ENCODE measurements around the gene LRBA.

Gene LRBA

GRCh38 chr4:150348079-150348478 is 667.0 kb downstream of the LRBA start:
- no peak overlapping the region for H3K4me3 ChIP-seq (ENCODE audit: low read depth in 1 of 2, low read length in 2 of 2)
- H3K9ac ChIP-seq (ENCODE audit: low read length), result no peak overlapping the region
- H3K27me3 ChIP-seq (ENCODE audit: control insufficient read depth in 1 of 2, insufficient read depth in 2 of 2, low read length in 2 of 2), result no peaks in the 10 kb centered on the region
- no peaks in the 10 kb centered on the region for H3K9me3 ChIP-seq (ENCODE audit: low read length)
- H3K36me3 ChIP-seq (ENCODE audit: insufficient read depth, low read length), result peaks cover 4% of the 10 kb centered on the region
- H3K27ac ChIP-seq (ENCODE audit: low read depth, low read length), result no peak overlapping the region
- peaks cover 12% of the 10 kb centered on the region for H3K4me1 ChIP-seq (ENCODE audit: insufficient read depth, low read length)

DNA sequence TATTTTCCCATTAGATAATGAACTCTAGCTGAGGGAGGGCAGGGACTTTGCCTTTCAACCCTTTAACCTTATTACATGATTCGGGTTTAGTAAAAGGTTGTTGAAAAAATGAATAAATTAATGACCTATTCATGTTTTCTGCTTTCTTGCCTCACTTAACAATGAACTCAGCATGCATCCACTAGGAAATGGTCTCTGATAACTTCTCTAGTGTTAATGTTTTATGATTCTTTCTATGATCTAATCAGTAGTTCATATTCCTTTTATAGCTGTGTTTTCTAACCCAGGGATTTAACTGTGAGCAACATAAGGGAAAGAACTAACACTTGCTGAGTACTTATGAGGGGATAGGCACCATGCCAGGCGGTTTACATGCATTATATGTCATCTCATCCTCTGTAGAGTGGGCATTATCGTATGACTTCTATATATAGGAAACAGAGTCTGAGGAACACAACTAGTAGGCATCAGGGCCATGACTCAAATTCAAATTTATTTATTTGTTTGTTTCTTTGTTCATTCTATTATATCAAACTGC is 669.8 kb downstream of the LRBA start:
- H3K4me1 ChIP-seq (ENCODE audit: insufficient read depth, low read length), result peaks cover 20% of the 10 kb centered on the region
- H3K27ac ChIP-seq (ENCODE audit: low read depth, low read length), result no peak overlapping the region
- peaks cover 4% of the 10 kb centered on the region for H3K36me3 ChIP-seq (ENCODE audit: insufficient read depth, low read length)
- H3K9me3 ChIP-seq (ENCODE audit: low read length), result no peaks in the 10 kb centered on the region
- no peak overlapping the region for H3K4me3 ChIP-seq (ENCODE audit: low read depth in 1 of 2, low read length in 2 of 2)
- no peak overlapping the region for H3K9ac ChIP-seq (ENCODE audit: low read length)
- no peaks in the 10 kb centered on the region for H3K27me3 ChIP-seq (ENCODE audit: control insufficient read depth in 1 of 2, insufficient read depth in 2 of 2, low read length in 2 of 2)

DNA sequence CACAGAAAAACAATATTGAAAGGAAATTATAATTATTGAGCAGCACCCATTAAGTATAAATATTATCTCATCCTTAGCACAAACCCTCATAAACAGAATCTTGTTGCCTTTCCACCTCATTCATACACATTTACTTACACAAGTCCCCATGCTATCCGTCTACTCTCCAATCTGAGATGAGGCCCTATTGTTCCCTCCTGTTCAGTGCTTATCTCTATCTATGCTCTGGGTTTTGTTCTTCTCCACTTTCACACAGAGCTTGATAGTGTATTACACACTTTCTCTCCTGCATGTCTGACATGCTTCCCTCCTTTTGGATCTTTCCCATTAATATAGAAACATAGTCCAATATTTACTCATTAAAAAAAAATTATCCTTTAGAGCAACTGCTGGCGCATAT is 671.3 kb downstream of the LRBA start:
- H3K9ac ChIP-seq (ENCODE audit: low read length), result no peak overlapping the region
- no peak overlapping the region for H3K27ac ChIP-seq (ENCODE audit: low read depth, low read length)
- no peaks in the 10 kb centered on the region for H3K9me3 ChIP-seq (ENCODE audit: low read length)
- H3K4me3 ChIP-seq (ENCODE audit: low read depth in 1 of 2, low read length in 2 of 2), result no peak overlapping the region
- H3K27me3 ChIP-seq (ENCODE audit: control insufficient read depth in 1 of 2, insufficient read depth in 2 of 2, low read length in 2 of 2), result no peaks in the 10 kb centered on the region
- H3K36me3 ChIP-seq (ENCODE audit: insufficient read depth, low read length), result no peaks in the 10 kb centered on the region
- peaks cover 26% of the 10 kb centered on the region for H3K4me1 ChIP-seq (ENCODE audit: insufficient read depth, low read length)

GRCh38 chr4:150342945-150343344 is 672.1 kb downstream of the LRBA start:
- Histone ChIP-seq H3K9me3 (ENCODE audit: low read length) (no peaks in the 10 kb centered on the region), H3K27ac (ENCODE audit: low read depth, low read length) (no peak overlapping the region)

GRCh38 chr4:150337734-150338133 is 677.4 kb downstream of the LRBA start:
- Histone ChIP-seq H3K27me3 (ENCODE audit: control insufficient read depth in 1 of 2, insufficient read depth in 2 of 2, low read length in 2 of 2) (no peaks in the 10 kb centered on the region), H3K9me3 (ENCODE audit: low read length) (no peaks in the 10 kb centered on the region), H3K4me3 (ENCODE audit: low read depth in 1 of 2, low read length in 2 of 2) (peak overlapping the region in 1 of 2 donors; percentile 5), H3K4me1 (ENCODE audit: insufficient read depth, low read length) (peaks cover 31% of the 10 kb centered on the region), H3K9ac (ENCODE audit: low read length) (no peak overlapping the region), H3K36me3 (ENCODE audit: insufficient read depth, low read length) (no peaks in the 10 kb centered on the region), H3K27ac (ENCODE audit: low read depth, low read length) (peak overlapping the region; percentile 16)

More at GRCh38 chr4:150342945-150343344, 672.1 kb downstream of the LRBA start:
- H3K9ac ChIP-seq (ENCODE audit: low read length), result no peak overlapping the region
- no peaks in the 10 kb centered on the region for H3K27me3 ChIP-seq (ENCODE audit: control insufficient read depth in 1 of 2, insufficient read depth in 2 of 2, low read length in 2 of 2)
- no peaks in the 10 kb centered on the region for H3K36me3 ChIP-seq (ENCODE audit: insufficient read depth, low read length)
- H3K4me3 ChIP-seq (ENCODE audit: low read depth in 1 of 2, low read length in 2 of 2), result no peak overlapping the region
- peaks cover 32% of the 10 kb centered on the region for H3K4me1 ChIP-seq (ENCODE audit: insufficient read depth, low read length)

GRCh38 chr4:150336676-150337412 is 678.2 kb downstream of the LRBA start:
- no peak overlapping the region for H3K27ac ChIP-seq (ENCODE audit: low read depth, low read length)
- H3K9ac ChIP-seq (ENCODE audit: low read length), result no peak overlapping the region
- H3K4me1 ChIP-seq (ENCODE audit: insufficient read depth, low read length), result peaks cover 26% of the 10 kb centered on the region
- H3K36me3 ChIP-seq (ENCODE audit: insufficient read depth, low read length), result no peaks in the 10 kb centered on the region
- H3K9me3 ChIP-seq (ENCODE audit: low read length), result no peaks in the 10 kb centered on the region
- H3K27me3 ChIP-seq (ENCODE audit: control insufficient read depth in 1 of 2, insufficient read depth in 2 of 2, low read length in 2 of 2), result no peaks in the 10 kb centered on the region
- no peak overlapping the region for H3K4me3 ChIP-seq (ENCODE audit: low read depth in 1 of 2, low read length in 2 of 2)

DNA sequence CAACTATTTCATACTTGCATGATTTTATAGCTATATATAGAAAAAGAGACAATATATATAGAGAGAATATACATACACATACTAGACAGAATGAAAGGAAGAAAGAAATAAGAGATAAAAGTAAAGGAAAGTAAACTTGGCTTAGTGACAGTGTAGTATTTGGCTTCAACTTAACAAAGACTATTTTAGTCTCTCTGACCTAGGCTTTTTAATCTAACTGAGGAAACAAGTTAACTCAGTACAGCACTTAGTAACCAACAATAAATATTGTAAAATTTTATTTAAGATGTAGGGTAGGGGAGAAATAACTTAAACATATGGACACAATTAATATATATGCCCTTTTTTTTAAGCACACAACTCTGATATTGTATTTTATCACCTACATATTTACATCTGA is 682.1 kb downstream of the LRBA start:
- Histone ChIP-seq H3K9me3 (ENCODE audit: low read length) (no peaks in the 10 kb centered on the region), H3K4me3 (ENCODE audit: low read depth in 1 of 2, low read length in 2 of 2) (no peak overlapping the region), H3K9ac (ENCODE audit: low read length) (no peak overlapping the region), H3K27me3 (ENCODE audit: control insufficient read depth in 1 of 2, insufficient read depth in 2 of 2, low read length in 2 of 2) (no peaks in the 10 kb centered on the region), H3K36me3 (ENCODE audit: insufficient read depth, low read length) (no peaks in the 10 kb centered on the region), H3K4me1 (ENCODE audit: insufficient read depth, low read length) (peaks cover 15% of the 10 kb centered on the region), H3K27ac (ENCODE audit: low read depth, low read length) (no peak overlapping the region)

DNA sequence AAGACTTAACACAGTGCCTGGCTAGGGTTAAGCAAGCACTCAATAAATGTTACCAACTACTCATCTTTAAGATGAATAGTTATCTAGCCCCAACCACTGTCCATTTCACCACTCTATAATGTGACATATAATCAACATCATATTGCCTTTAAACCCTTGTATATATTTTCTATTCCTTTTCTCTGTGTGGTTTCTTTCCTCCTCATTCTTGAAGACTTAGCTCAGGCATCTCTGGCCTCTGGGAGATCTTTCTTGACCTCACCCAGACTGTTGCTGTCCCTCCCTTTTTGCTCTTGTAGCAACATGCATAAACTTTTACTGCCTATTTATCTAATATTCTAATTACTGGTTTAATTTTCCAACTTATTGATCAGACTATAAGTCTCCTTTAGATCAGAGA is 683.0 kb downstream of the LRBA start:
- no peaks in the 10 kb centered on the region for H3K36me3 ChIP-seq (ENCODE audit: insufficient read depth, low read length)
- no peak overlapping the region for H3K9ac ChIP-seq (ENCODE audit: low read length)
- no peak overlapping the region for H3K27ac ChIP-seq (ENCODE audit: low read depth, low read length)
- H3K9me3 ChIP-seq (ENCODE audit: low read length), result no peaks in the 10 kb centered on the region
- no peaks in the 10 kb centered on the region for H3K27me3 ChIP-seq (ENCODE audit: control insufficient read depth in 1 of 2, insufficient read depth in 2 of 2, low read length in 2 of 2)
- peaks cover 6% of the 10 kb centered on the region for H3K4me1 ChIP-seq (ENCODE audit: insufficient read depth, low read length)
- H3K4me3 ChIP-seq (ENCODE audit: low read depth in 1 of 2, low read length in 2 of 2), result no peak overlapping the region

DNA sequence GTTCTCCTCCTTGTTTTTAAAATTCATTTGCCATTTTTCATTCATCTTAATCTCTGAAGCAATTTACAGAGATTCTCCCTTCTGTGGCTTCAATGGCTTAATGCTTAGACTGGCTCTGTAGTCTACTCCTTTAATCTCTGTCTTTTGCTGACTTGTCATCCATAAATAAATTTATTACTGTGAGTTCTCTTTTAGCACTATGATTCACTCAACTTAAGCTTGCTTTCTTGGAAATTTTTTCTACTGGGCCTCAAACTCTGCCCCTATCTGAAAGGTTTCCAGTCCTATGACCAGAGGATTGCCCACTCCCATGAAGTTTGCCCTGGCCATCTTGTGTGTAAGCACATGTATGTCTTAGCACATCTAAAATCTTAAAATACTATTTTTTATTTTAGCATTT is 685.7 kb downstream of the LRBA start:
- Histone ChIP-seq H3K4me3 (ENCODE audit: low read depth in 1 of 2, low read length in 2 of 2) (no peak overlapping the region), H3K9me3 (ENCODE audit: low read length) (no peaks in the 10 kb centered on the region), H3K27me3 (ENCODE audit: control insufficient read depth in 1 of 2, insufficient read depth in 2 of 2, low read length in 2 of 2) (no peaks in the 10 kb centered on the region), H3K27ac (ENCODE audit: low read depth, low read length) (no peak overlapping the region), H3K4me1 (ENCODE audit: insufficient read depth, low read length) (no peaks in the 10 kb centered on the region), H3K36me3 (ENCODE audit: insufficient read depth, low read length) (peaks cover 4% of the 10 kb centered on the region), H3K9ac (ENCODE audit: low read length) (no peak overlapping the region)

DNA sequence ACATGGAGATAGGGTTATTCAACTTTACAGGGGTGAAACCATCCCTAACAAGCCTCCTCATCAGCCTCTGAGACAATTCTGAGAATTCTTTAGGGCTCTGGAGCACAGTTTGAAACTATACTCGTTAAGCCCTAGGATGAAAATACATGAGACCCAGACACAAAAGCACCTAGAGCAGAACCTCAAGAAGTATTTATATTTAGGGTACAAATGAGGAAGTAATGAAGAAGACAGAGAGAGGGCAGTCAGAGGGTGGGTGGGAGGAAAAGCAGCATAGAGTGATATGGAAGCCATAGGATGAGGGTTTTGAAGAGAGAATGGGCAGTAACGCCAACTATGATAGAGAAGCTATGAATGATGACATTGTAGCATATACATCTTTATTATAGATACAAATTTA is 686.6 kb downstream of the LRBA start:
- Histone ChIP-seq H3K36me3 (ENCODE audit: insufficient read depth, low read length) (peaks cover 4% of the 10 kb centered on the region), H3K27me3 (ENCODE audit: control insufficient read depth in 1 of 2, insufficient read depth in 2 of 2, low read length in 2 of 2) (no peaks in the 10 kb centered on the region), H3K4me3 (ENCODE audit: low read depth in 1 of 2, low read length in 2 of 2) (no peak overlapping the region), H3K27ac (ENCODE audit: low read depth, low read length) (no peak overlapping the region), H3K9me3 (ENCODE audit: low read length) (no peaks in the 10 kb centered on the region), H3K4me1 (ENCODE audit: insufficient read depth, low read length) (peaks cover 6% of the 10 kb centered on the region), H3K9ac (ENCODE audit: low read length) (no peak overlapping the region)

DNA sequence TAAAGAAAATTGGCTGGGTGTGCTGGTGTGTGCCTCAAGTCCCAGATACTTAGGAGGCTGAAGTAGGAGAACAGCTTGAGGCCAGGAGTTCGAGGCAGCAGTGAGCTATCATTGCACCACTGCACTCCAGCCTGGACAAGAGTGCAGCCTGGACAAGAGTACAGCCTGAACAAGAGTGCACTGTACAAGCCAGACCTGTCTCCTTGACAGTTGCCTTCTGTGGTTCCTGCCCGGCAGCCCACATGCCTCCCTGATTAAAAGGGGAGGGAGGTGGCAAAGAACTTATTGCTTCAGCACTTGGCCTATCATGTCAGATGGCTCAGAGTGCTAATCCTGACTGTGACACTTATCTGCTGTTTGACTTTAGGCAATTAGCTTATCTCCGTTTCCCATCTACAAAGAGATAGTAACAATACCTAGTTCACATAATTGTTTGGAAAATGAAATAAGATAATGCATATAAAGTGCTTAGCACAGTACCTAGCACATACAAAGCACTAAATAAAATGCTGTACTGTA is 687.8 kb downstream of the LRBA start:
- Histone ChIP-seq H3K4me1 (ENCODE audit: insufficient read depth, low read length) (peaks cover 9% of the 10 kb centered on the region), H3K27me3 (ENCODE audit: control insufficient read depth in 1 of 2, insufficient read depth in 2 of 2, low read length in 2 of 2) (no peaks in the 10 kb centered on the region), H3K27ac (ENCODE audit: low read depth, low read length) (no peak overlapping the region), H3K9me3 (ENCODE audit: low read length) (no peaks in the 10 kb centered on the region), H3K36me3 (ENCODE audit: insufficient read depth, low read length) (peaks cover 4% of the 10 kb centered on the region), H3K9ac (ENCODE audit: low read length) (no peak overlapping the region), H3K4me3 (ENCODE audit: low read depth in 1 of 2, low read length in 2 of 2) (no peak overlapping the region)

DNA sequence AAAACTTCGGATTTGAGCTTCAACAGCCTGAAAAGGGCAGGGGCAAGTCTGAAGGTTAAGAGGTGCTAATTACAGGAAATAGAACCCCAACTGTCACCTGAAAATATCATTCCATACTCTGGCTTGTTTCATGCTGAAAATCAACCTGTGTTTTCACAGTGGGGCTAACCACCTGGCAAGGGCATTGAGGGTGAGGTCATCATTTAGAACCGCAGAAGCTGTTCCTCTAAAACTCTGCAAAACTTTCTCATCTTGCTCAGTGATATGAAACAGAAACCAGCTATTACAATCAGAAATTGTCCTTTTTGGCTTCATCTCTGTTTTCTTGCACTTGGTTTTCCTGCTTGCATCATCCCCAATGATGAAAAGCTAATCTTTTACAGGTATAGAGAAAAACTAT is 689.2 kb downstream of the LRBA start:
- no peak overlapping the region for H3K27ac ChIP-seq (ENCODE audit: low read depth, low read length)
- H3K4me3 ChIP-seq (ENCODE audit: low read depth in 1 of 2, low read length in 2 of 2), result no peak overlapping the region
- H3K36me3 ChIP-seq (ENCODE audit: insufficient read depth, low read length), result peaks cover 4% of the 10 kb centered on the region
- no peaks in the 10 kb centered on the region for H3K27me3 ChIP-seq (ENCODE audit: control insufficient read depth in 1 of 2, insufficient read depth in 2 of 2, low read length in 2 of 2)
- H3K4me1 ChIP-seq (ENCODE audit: insufficient read depth, low read length), result peaks cover 9% of the 10 kb centered on the region
- H3K9ac ChIP-seq (ENCODE audit: low read length), result no peak overlapping the region
- no peaks in the 10 kb centered on the region for H3K9me3 ChIP-seq (ENCODE audit: low read length)
